Psoas muscle (tissue), 8 donors: Measurements from ENCODE around the gene PRAMEF13. TPM values are rescaled to one million over a fixed set of nuclear protein-coding genes. Genes with fewer than 3 reads are reported as not detected.
"Not testable (repeated sequence)": the region's sequence is repeated elsewhere in the genome, so short reads cannot be mapped to it uniquely, and the experiment has no call there.

Source experiments
- ATAC-seq, 4 donors: fragments of 200-7000 bp; cut with Tn5 transposase; one replicate each; pipeline ENCODE4 v1.9.1; 2020; ENCODE audit warnings: moderate library complexity in 3 of 4, mild to moderate bottlenecking in 2 of 4
- DNase-seq, 2 donors: peaks; one replicate each; pipeline ENCODE4 v3.0.0-alpha.2; 2020
- H3K27ac ChIP-seq: fragments of 200-600 bp; one replicate; pipeline ENCODE4 v1.8.0; 2022
- H3K27me3 ChIP-seq, 3 donors: fragments of 200-600 bp in 1 of 3; one replicate each; pipeline versions ENCODE4 v1.6.1 to v1.8.0; 2013 to 2022; ENCODE audit warnings: low read length in 2 of 3, mild to moderate bottlenecking in 2 of 3, moderate library complexity in 1 of 3; ENCODE audit not compliant: insufficient read depth in 3 of 3
- H3K36me3 ChIP-seq, 2 donors: fragments of 200-600 bp in 1 of 2; one replicate each; pipeline versions ENCODE4 v1.6.1 to v1.8.0; 2013 to 2022; ENCODE audit warnings: low read depth in 1 of 2, mild to moderate bottlenecking in 1 of 2, moderate library complexity in 1 of 2; ENCODE audit not compliant: insufficient read depth in 1 of 2
- H3K4me1 ChIP-seq: fragments of 200-600 bp; one replicate; pipeline ENCODE4 v1.8.0; 2022
- H3K4me3 ChIP-seq: fragments of 200-600 bp; one replicate; pipeline ENCODE4 v1.8.0; 2022; ENCODE audit warnings: mild to moderate bottlenecking
- H3K9me3 ChIP-seq: fragments of 200-600 bp; one replicate; pipeline ENCODE4 v1.8.0; 2022
- WGBS, 3 donors: extraction: QIAGEN DNeasy Blood & Tissue Kit; methylation state at CpG; one replicate each; pipeline versions ENCODE4 v1.1.6 to v1.1.7; 2013; 5-methylcytosine and 5-hydroxymethylcytosine counted together
- intact Hi-C, 2 donors: fragments of 100-400 bp; cut with DNase I; formaldehyde crosslinking; loops; one replicate each; pipeline versions ENCODE4 v1.11.0 to v1.14.2; 2022
- long read RNA-seq, 2 donors: library from polyadenylated mRNA; unstranded; transcript quantifications; one replicate each; pipeline ENCODE4 v2.0.0, GENCODE V29; 2021
- polyA plus RNA-seq, 3 donors: library from polyadenylated mRNA; stranded (reverse); fragments of 200-250 nt; gene quantifications; one replicate each; pipeline ENCODE4 v1.2.3, GENCODE V29; 2013
- total RNA-seq, 4 donors: library from RNA; stranded (reverse); fragmentation: NEBNext Ultra II Directional in 2 of 4; extraction: Animal tissue kit (Norgen Biotek cat#: 25700) in 2 of 4; gene quantifications; one replicate each; pipeline versions ENCODE4 v1.2.1 to v1.2.4, GENCODE V29; 2021 to 2023
- donor health status: healthy with polysubstance abuse.
- donor health status: DM: no; HTN: no; CAD: no; lungs with moderate emphysema.
- donor health status: Bipolar disorder and iron deficiency.
- donor health status: healthy.
- donor health status: DM: yes; HTN: yes; CAD: no.
- donor health status: DM: no; HTN: no; CAD: no.
- donor health status: DM: no; HTN: no; CAD: no.
- donor health status: DM: yes; HTN: yes; CAD: no.

The PRAMEF13 gene, protein sequence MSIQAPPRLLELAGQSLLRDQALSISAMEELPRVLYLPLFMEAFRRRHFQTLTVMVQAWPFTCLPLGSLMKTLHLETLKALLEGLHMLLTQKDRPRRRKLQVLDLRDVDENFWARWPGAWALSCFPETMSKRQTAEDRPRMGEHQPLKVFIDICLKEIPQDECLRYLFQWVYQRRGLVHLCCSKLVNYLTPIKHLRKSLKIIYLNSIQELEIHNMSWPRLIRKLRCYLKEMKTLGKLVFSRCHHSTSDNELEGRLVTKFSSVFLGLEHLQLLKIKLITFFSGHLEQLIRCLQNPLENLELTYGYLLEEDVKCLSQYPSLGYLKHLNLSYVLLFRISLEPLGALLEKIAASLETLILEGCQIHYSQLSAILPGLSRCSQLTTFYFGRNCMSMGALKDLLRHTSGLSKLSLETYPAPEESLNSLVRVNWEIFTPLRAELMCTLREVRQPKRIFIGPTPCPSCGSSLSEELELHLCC
- total RNA-seq (not detected), polyA plus RNA-seq (not detected)
- long read RNA-seq, donor 1 = 0 reads
- long read RNA-seq, donor 2 = 0 reads

DNA sequence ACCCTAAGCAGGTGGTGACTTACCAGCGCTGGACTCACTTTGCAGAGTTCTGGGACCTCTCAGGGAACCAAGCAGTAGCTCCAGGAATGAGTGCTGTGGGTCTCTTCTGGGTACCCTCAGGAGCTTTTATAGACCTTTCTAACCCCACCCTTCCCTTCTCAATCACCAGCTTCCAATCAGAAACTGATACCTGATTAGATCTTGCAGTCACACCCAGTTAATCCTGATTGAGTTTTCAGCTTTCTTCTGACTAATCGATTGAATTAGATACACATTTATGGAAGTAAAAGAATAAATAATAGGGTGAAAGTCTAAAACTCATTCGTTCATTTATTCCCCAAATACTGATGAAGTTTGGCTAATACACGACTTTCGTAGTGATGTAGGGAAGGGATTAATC lies at the start of gene PRAMEF13:
Gene PRAMEF13, minus strand, starts transcription at position 101 of the 400 bp plus-strand sequence. CDS start 1,820 bp downstream, outside the sequence.
- WGBS, 3 donors = 100% methylated on average over 1 of the region's 5 CpGs; no CpG with 5 or more reads in 2 of the 3 donors
- H3K4me3 ChIP-seq, intact Hi-C loops, H3K36me3 ChIP-seq, H3K27ac ChIP-seq, H3K4me1 ChIP-seq, H3K27me3 ChIP-seq, H3K9me3 ChIP-seq, ATAC-seq, DNase-seq: not testable (repeated sequence)

- intact Hi-C loops, H3K4me3 ChIP-seq, H3K27ac ChIP-seq, H3K27me3 ChIP-seq, H3K4me1 ChIP-seq, H3K36me3 ChIP-seq, DNase-seq, H3K9me3 ChIP-seq, ATAC-seq: not testable (repeated sequence)
- 77 to 81% (median 78%) methylated on average over 6 of the region's 7 CpGs for WGBS, 3 donors
Observed at GRCh38 chr1:13247122-13247521, 45.9 kb upstream of the PRAMEF13 start.

DNA sequence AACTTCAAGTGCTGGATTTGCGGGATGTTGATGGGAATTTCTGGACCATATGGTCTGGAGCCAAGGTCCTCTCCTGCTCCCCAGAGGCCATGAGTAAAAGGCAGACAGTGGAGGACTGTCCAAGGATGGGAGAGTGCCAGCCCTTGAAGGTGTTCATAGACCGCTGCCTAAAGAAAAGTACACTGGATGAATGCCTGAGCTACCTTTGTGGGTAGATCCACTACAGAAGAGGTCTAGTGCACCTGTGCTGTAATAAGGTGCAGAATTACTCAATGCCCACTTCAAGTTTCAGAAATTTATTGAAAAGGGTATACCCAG lies 45.3 kb upstream of the PRAMEF13 start:
- H3K9me3 ChIP-seq, H3K27ac ChIP-seq, H3K27me3 ChIP-seq, H3K36me3 ChIP-seq, H3K4me1 ChIP-seq, ATAC-seq, DNase-seq, intact Hi-C loops, H3K4me3 ChIP-seq: not testable (repeated sequence)
- WGBS, 3 donors = 76 to 83% (median 78%) methylated on average over 2 of the region's 2 CpGs

DNA sequence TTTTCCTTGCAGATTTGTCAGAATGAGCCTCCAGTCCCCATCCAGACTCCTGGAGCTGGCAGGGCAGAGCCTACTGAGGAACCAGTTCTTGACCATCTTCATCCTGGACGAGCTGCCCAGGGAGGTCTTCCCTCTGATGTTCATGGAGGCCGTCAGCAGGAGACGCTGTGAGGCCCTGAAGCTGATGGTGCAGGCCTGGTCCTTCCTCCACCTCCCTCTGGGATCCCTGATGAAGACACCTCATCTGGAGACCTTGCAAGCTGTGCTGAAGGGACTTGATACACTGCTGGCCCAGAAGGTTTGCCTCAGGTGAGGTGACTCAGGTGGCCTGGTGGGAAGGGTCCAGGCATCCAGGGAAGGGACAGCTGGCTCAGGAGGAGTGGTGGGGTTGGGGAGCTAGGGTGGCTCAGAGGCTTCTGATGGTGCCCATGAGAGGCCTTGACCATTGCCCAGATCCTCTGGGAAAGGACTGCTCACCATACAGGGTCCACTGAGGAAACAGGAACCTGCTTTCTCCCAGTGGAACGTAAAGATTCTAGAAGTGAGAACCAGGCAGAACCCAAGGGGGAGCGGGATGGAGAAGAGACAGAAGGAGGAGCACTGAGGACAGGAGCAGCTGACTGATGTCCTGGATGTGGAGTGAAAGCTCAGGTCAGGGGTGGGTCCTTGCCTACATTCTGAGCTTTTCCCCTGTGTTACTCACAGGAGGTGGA lies 44.8 kb upstream of the PRAMEF13 start:
- intact Hi-C loops, H3K36me3 ChIP-seq, DNase-seq, H3K4me1 ChIP-seq, H3K27me3 ChIP-seq, H3K9me3 ChIP-seq, H3K27ac ChIP-seq, H3K4me3 ChIP-seq, ATAC-seq: not testable (repeated sequence)
- WGBS, 3 donors = 65 to 79% (median 73%) methylated on average over 5 of the region's 5 CpGs

DNA sequence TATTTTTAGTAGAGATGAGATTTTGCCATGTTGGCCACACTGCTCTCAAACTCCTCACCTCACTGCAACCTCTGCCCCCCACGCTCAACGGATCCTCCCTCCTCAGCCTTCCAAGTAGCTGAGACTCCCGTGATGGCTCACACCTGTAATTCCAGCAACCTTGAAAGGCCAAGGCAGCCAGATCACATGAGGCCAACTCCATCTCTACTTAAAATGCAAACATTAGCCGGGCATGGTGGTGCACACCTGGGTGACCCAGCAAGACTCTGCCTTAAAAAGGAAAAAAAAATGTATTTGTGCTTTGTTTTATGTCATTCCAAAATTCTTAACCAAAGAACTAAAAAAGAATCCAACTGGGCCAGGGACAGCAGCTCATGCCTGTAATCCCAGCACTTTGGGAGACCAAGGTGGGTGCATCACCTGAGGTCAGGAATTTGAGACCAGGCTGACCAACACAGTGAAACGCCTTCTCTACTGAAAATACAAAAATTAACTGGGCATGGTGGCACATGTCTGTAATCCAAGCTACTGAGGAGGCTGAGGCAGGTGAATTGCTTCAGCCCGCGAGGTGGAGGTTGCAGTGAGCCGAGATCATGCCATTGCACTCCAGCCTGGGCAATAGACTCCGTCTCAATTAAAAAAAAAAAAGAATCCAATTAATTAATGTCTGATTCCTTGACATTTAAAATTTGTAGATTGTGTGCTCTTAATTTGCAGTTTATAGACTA lies 42.5 kb upstream of the PRAMEF13 start:
- ATAC-seq, DNase-seq, H3K4me1 ChIP-seq, H3K27ac ChIP-seq, H3K36me3 ChIP-seq, H3K9me3 ChIP-seq, H3K4me3 ChIP-seq, intact Hi-C loops, H3K27me3 ChIP-seq: not testable (repeated sequence)
- WGBS, 3 donors = 83 to 85% (median 84%) methylated on average over 9 of the region's 9 CpGs

GRCh38 chr1:13239633-13240032 lies 38.4 kb upstream of the PRAMEF13 start:
- intact Hi-C loops, H3K27me3 ChIP-seq, H3K4me3 ChIP-seq, H3K9me3 ChIP-seq, H3K4me1 ChIP-seq, DNase-seq, ATAC-seq, H3K36me3 ChIP-seq, H3K27ac ChIP-seq: not testable (repeated sequence)
- WGBS, 3 donors = 87 to 91% (median 88%) methylated on average over 4 of the region's 4 CpGs

- H3K9me3 ChIP-seq, H3K36me3 ChIP-seq, H3K4me3 ChIP-seq, intact Hi-C loops, H3K27ac ChIP-seq, ATAC-seq, H3K4me1 ChIP-seq, H3K27me3 ChIP-seq: not testable (repeated sequence)
- WGBS, 3 donors = 73% methylated on average over 4 of the region's 4 CpGs
- DNase-seq = peak in 1 of 2 donors; percentile 28
Observed at GRCh38 chr1:13237572-13237971, 36.4 kb upstream of the PRAMEF13 start.

DNA sequence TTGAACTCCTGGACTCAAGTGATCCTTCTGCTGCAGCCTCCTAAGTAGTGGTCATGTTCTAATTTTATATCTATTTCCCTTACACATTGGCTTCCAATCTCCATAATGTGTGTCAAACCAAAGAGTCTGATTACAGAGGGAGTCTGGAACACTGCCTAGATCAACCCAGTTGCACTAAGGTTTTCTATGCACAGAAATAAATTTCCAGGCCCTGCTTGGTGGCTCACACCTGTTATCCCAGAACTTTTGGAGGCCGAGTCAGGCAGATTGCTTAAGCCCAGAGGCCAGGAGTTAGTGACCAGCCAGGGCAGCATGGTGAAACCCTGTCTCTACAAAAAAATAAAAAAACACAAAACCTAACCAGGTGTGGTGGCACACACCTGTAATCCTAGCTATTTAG lies 32.8 kb upstream of the PRAMEF13 start:
- H3K4me1 ChIP-seq, H3K4me3 ChIP-seq, H3K27me3 ChIP-seq, intact Hi-C loops, H3K27ac ChIP-seq, H3K9me3 ChIP-seq, H3K36me3 ChIP-seq: not testable (repeated sequence)
- WGBS, 3 donors = 25 to 51% (median 30%) methylated on average over 1 of the region's 1 CpG
- DNase-seq (peak in 1 of 2 donors; percentile 16), ATAC-seq (peak; percentile 40 to 64 (median 50))

DNA sequence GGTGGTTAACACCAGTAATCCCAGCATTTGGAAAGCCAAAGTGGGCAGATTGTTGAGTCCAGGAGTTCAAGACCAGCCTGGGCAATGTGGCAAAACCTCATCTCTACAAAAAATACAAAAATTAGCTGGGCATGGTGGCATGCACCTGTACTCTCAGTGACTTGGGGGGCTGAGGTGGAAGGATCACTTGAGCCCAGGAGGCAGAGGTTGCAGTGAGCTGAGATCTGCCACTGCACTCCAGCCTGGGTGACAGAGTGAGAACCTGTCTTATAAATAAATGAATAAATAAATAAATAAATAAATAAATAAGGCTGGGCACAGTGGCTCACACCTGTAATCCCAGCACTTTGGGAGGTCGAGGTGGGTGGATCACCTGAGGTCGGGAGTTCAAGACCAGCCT lies 30.8 kb upstream of the PRAMEF13 start:
- H3K4me1 ChIP-seq, H3K4me3 ChIP-seq, H3K27me3 ChIP-seq, H3K9me3 ChIP-seq, H3K27ac ChIP-seq, H3K36me3 ChIP-seq, intact Hi-C loops, ATAC-seq, DNase-seq: not testable (repeated sequence)
- WGBS, 3 donors = 59 to 76% (median 63%) methylated on average over 2 of the region's 2 CpGs

- intact Hi-C loops, H3K4me3 ChIP-seq, ATAC-seq, H3K27ac ChIP-seq, H3K36me3 ChIP-seq, H3K9me3 ChIP-seq, H3K4me1 ChIP-seq, H3K27me3 ChIP-seq: not testable (repeated sequence)
- WGBS, 3 donors = 72 to 77% (median 75%) methylated on average over 7 of the region's 7 CpGs
- DNase-seq = peak in 1 of 2 donors; percentile 8
Observed at GRCh38 chr1:13231061-13231750, 30.0 kb upstream of the PRAMEF13 start.
